Smooth muscle cell (in vitro differentiated cells): Measurements from ENCODE around the gene APPBP2. TPM values are rescaled to one million over a fixed set of nuclear protein-coding genes. Genes with fewer than 3 reads are reported as not detected.
A peak's percentile ranks its signal among the peaks of the same experiment; 100 is the strongest.

ENCODE experiments used
- DNase-seq: peaks from one replicate; lab custom pipeline; 2025; ENCODE audit not compliant: unreplicated experiment; lab: John Stamatoyannopoulos, UW
- H2AFZ ChIP-seq: fragments of 200-600 bp; sonication (generic); 2 replicates; pipeline ENCODE4 v1.6.0; 2016; ENCODE audit warnings: antibody characterized with exemption, low read depth, mild to moderate bottlenecking
- H3F3A ChIP-seq: fragments of 200-600 bp; sonication (generic); 2 replicates; pipeline ENCODE4 v1.6.0; 2017; ENCODE audit warnings: antibody characterized with exemption, low read depth
- H3K27ac ChIP-seq: fragments of 200-600 bp; sonication (generic); 2 replicates; pipeline ENCODE4 v1.5.1; 2016; ENCODE audit warnings: low read depth, mild to moderate bottlenecking
- H3K27me3 ChIP-seq: fragments of 200-600 bp; sonication (generic); 2 replicates; pipeline ENCODE4 v1.6.1; 2016; ENCODE audit warnings: low read depth, mild to moderate bottlenecking
- H3K36me3 ChIP-seq: fragments of 200-600 bp; sonication (generic); 2 replicates; pipeline ENCODE4 v1.5.1; 2016; ENCODE audit warnings: low read depth
- H3K4me1 ChIP-seq: fragments of 200-600 bp; sonication (generic); 2 replicates; pipeline ENCODE4 v1.5.1; 2016; ENCODE audit warnings: low read depth
- H3K4me2 ChIP-seq: fragments of 200-600 bp; sonication (generic); 2 replicates; pipeline ENCODE4 v1.6.0; 2016; ENCODE audit warnings: mild to moderate bottlenecking
- H3K4me3 ChIP-seq: fragments of 200-600 bp; sonication (generic); 2 replicates; pipeline ENCODE4 v1.5.1; 2016; ENCODE audit warnings: mild to moderate bottlenecking
- H3K79me2 ChIP-seq: fragments of 200-600 bp; sonication (generic); 2 replicates; pipeline ENCODE4 v1.6.0; 2016; ENCODE audit warnings: low read depth, mild to moderate bottlenecking
- H3K9ac ChIP-seq: fragments of 200-600 bp; sonication (generic); 2 replicates; pipeline ENCODE4 v1.6.0; 2016; ENCODE audit warnings: low read depth
- H3K9me3 ChIP-seq: fragments of 200-600 bp; sonication (generic); replicated peaks from 2 replicates; pipeline ENCODE4 v1.5.1; 2016; ENCODE audit warnings: low read depth
- H4K20me1 ChIP-seq: fragments of 200-600 bp; sonication (generic); 2 replicates; pipeline ENCODE4 v1.6.0; 2016; ENCODE audit warnings: low read depth
- WGBS: methylation state at CpG from one replicate; pipeline ENCODE4 v1.1.7; 2016; ENCODE audit warnings: low lambda C conversion rate; 5-methylcytosine and 5-hydroxymethylcytosine counted together
- polyA plus RNA-seq: library from polyadenylated mRNA; unstranded; fragments of >200 nt; fragmentation: Nextera tagmentation; extraction: Ambion mirVana; gene quantifications from 2 replicates; pipeline ENCODE4 v1.2.1, GENCODE V29; 2016
- total RNA-seq: library from RNA; depleted of rRNA; stranded (reverse); fragments of >200 nt; gene quantifications from 2 replicates; pipeline ENCODE4 v1.2.3, GENCODE V29; 2014
- TF ChIP-seq, protein P1 (sequence below): fragments of 200-600 bp; sonication (generic); IDR thresholded peaks from 2 replicates; pipeline ENCODE4 v1.5.1; 2017; ENCODE audit warnings: borderline replicate concordance, mild to moderate bottlenecking, antibody characterized with exemption; ENCODE audit not compliant: insufficient read depth, poor library complexity, severe bottlenecking

APPBP2 gene
- total and polyA plus RNA-seq, 2 experiments from 2014 or later, result 38.3 to 40.9 TPM

- TF ChIP-seq, protein P1, sequence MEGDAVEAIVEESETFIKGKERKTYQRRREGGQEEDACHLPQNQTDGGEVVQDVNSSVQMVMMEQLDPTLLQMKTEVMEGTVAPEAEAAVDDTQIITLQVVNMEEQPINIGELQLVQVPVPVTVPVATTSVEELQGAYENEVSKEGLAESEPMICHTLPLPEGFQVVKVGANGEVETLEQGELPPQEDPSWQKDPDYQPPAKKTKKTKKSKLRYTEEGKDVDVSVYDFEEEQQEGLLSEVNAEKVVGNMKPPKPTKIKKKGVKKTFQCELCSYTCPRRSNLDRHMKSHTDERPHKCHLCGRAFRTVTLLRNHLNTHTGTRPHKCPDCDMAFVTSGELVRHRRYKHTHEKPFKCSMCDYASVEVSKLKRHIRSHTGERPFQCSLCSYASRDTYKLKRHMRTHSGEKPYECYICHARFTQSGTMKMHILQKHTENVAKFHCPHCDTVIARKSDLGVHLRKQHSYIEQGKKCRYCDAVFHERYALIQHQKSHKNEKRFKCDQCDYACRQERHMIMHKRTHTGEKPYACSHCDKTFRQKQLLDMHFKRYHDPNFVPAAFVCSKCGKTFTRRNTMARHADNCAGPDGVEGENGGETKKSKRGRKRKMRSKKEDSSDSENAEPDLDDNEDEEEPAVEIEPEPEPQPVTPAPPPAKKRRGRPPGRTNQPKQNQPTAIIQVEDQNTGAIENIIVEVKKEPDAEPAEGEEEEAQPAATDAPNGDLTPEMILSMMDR, result no peak
- peak overlapping the region; percentile 23 for H3K4me2 ChIP-seq
- WGBS, result 94% methylated on average over 1 of the region's 1 CpG
- no peaks in the 10 kb centered on the region for H3K4me1 ChIP-seq
- H3K4me3 ChIP-seq, result no peak overlapping the region
- DNase-seq, result no peak
- no peaks in the 10 kb centered on the region for H3K9me3 ChIP-seq
- H3F3A ChIP-seq, result no peaks in the 10 kb centered on the region
- H3K9ac ChIP-seq, result peak overlapping the region; percentile 19
- no peaks in the 10 kb centered on the region for H3K27me3 ChIP-seq
- H2AFZ ChIP-seq, result no peak overlapping the region
- peak overlapping the region; percentile 76 for H3K27ac ChIP-seq
- H3K36me3 ChIP-seq, result no peaks in the 10 kb centered on the region
- peaks cover 100% of the 10 kb centered on the region for H4K20me1 ChIP-seq
- H3K79me2 ChIP-seq, result peaks cover 100% of the 10 kb centered on the region
Measured at GRCh38 chr17:60506312-60506711, 19.7 kb downstream of the APPBP2 start.

- H3K9me3 ChIP-seq, result no peaks in the 10 kb centered on the region
- no peak overlapping the region for H3K4me2 ChIP-seq
- H3K9ac ChIP-seq, result no peak overlapping the region
- no peaks in the 10 kb centered on the region for H3K4me1 ChIP-seq
- peaks cover 96% of the 10 kb centered on the region for H4K20me1 ChIP-seq
- no peak overlapping the region for H2AFZ ChIP-seq
- H3K79me2 ChIP-seq, result peaks cover 100% of the 10 kb centered on the region
- peaks cover 5% of the 10 kb centered on the region for H3K36me3 ChIP-seq
- no peak overlapping the region for H3K4me3 ChIP-seq
- no peak overlapping the region for H3K27ac ChIP-seq
- H3K27me3 ChIP-seq, result no peaks in the 10 kb centered on the region
- DNase-seq, result no peak
- 89% methylated on average over 4 of the region's 4 CpGs for WGBS
- TF ChIP-seq, protein P1, result no peak
- H3F3A ChIP-seq, result no peaks in the 10 kb centered on the region
Measured at GRCh38 chr17:60502145-60502544, 23.9 kb downstream of the APPBP2 start.

DNA sequence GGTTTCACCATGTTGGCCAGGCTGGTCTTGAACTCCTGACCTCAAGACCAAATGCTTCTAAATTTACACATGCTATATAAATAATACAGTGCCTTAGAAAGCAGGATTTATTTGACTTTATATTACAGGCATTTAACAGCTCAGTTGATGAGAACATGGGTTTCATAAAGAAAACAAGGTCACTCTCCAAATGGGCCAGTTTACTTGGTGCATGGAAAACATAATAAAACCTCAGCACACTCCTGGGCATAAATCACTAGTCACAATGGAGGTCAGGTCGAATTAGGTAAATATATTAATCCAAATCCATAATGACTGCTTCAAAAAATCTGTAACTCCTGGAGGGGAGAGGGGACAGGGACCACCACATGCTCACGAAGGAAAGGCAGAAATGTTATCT is 24.5 kb downstream of the APPBP2 start:
- no peak for DNase-seq
- no peaks in the 10 kb centered on the region for H3F3A ChIP-seq
- peaks cover 8% of the 10 kb centered on the region for H3K36me3 ChIP-seq
- H3K79me2 ChIP-seq, result peaks cover 100% of the 10 kb centered on the region
- TF ChIP-seq, protein P1, result no peak
- 94% methylated on average over 2 of the region's 2 CpGs for WGBS
- no peak overlapping the region for H2AFZ ChIP-seq
- no peak overlapping the region for H3K9ac ChIP-seq
- peaks cover 91% of the 10 kb centered on the region for H4K20me1 ChIP-seq
- H3K9me3 ChIP-seq, result no peaks in the 10 kb centered on the region
- H3K27me3 ChIP-seq, result no peaks in the 10 kb centered on the region
- no peak overlapping the region for H3K4me3 ChIP-seq
- H3K4me2 ChIP-seq, result no peak overlapping the region
- H3K27ac ChIP-seq, result no peak overlapping the region
- no peaks in the 10 kb centered on the region for H3K4me1 ChIP-seq

GRCh38 chr17:60496041-60496440 is 30.0 kb downstream of the APPBP2 start:
- no peak overlapping the region for H3K4me3 ChIP-seq
- no peak overlapping the region for H3K27ac ChIP-seq
- H3K9ac ChIP-seq, result no peak overlapping the region
- H3K36me3 ChIP-seq, result peaks cover 48% of the 10 kb centered on the region
- H4K20me1 ChIP-seq, result peaks cover 42% of the 10 kb centered on the region
- no peak overlapping the region for H2AFZ ChIP-seq
- no peaks in the 10 kb centered on the region for H3K4me1 ChIP-seq
- no peaks in the 10 kb centered on the region for H3K9me3 ChIP-seq
- H3K79me2 ChIP-seq, result peaks cover 57% of the 10 kb centered on the region
- TF ChIP-seq, protein P1, result no peak
- peaks cover 3% of the 10 kb centered on the region for H3F3A ChIP-seq
- H3K4me2 ChIP-seq, result no peak overlapping the region
- no peaks in the 10 kb centered on the region for H3K27me3 ChIP-seq
- no peak for DNase-seq
